GM08714 (cell line): ENCODE measurements around the gene IRF5.
"Not testable (repeated sequence)": the region's sequence is repeated elsewhere in the genome, so short reads cannot be mapped to it uniquely, and the experiment has no call there.

Source experiments
- H3K4me3 ChIP-seq: fragments of 200-500 bp; sonication (Bioruptor generic); 2 replicates; pipeline ENCODE4 v1.5.1; 2014; ENCODE audit warnings: mild to moderate bottlenecking, low read length, inconsistent platforms
- ZNF274 ChIP-seq: IDR thresholded peaks from 2 replicates; pipeline ENCODE4 v1.6.1; 2012; ENCODE audit warnings: mild to moderate bottlenecking, low read depth, low read length

IRF5 gene

DNA sequence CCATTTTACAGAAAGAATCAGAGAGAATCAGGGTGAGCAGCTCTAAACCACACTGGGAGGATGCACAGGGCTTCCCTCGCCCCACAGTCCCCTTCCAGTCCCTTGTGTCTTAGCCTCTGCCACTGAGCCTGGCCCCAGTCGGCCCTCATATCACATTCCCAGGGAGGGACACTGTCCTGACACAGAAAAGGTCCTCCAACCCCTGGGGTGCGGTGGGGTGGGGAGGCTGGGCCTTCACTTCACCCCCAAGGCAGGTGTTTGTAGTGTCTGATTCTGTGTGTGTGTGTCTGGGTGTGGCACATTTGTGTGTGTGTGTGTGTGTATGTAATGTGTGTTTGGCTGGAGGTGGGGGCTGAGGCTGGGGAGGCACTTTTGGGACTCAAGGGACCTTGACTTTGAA, 25.4 kb upstream of the IRF5 start:
- TF ChIP-seq ZNF274: no peak
- no peak overlapping the region for H3K4me3 ChIP-seq

DNA sequence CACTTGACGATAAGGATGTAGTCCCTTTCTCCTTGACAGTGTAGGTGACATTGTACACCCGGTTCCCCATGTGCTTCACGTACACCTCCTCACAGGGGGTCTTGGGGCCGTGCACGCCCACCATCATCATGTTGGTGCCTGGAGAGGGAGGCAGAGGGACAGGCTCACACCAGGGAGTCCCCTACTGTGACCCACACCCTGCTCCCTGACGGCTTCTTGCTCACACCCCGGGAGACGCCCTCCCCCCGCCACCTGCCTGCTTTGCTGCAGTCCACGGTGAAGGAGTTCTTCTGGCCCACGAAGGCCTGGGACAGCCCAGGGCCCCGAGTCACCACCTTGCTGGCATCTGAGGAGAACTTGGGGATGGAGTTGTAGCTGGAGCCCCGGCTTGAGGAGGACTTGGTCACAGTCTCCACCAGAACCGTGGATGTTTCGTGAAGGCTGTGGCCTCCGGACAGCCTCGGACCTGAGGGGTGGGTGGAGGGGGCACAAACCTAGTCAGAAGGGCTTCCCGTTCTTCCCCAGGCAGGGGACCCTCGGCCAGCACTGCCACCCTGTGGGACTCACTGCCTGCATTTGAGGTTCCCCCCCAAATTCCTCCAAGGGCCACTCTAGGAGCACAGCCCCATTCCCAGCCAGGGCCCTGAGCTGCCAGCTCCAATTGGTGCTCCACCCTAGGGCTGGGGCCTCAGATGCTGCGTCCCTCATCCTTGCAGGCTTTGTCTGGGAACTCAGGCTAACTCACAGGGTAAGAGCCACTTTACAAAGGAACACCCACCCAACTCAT, 24.8 kb upstream of the IRF5 start:
- H3K4me3 ChIP-seq: not testable (repeated sequence)

GRCh38 chr7:128913870-128914565, 23.7 kb upstream of the IRF5 start:
- no peak for TF ChIP-seq ZNF274

DNA sequence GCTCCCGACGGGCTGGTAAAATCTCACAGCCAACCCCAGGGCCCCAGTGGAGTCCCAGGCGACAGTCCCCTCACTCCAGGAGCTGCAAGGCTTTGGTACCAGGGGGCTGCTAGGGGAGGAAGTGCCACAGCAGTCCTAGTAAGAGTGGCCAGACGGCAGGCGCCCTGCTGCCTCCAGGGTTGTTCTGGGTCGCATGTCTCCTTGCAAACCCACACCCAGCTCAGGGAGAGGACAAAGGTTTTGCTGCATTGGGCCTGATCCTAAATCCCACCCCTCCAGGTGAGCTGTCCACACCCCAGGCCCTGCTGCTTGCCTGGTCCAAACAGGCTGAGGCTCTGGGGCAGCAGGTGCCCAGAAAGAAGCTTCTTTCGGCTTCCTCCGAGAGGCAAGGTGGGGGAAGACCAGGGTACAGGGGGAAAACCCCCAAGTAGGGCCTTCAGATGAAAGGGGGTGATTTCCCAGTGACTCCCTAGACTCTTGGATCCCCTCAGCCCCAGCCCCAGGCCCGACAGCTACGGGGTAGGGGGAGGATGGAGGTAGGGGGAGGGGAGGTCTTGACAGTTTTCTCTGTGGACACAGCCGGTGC, 23.1 kb upstream of the IRF5 start:
- H3K4me3 ChIP-seq: no peak overlapping the region
- TF ChIP-seq ZNF274: no peak

More at GRCh38 chr7:128913870-128914565, 23.7 kb upstream of the IRF5 start:
- no peak overlapping the region for H3K4me3 ChIP-seq

GRCh38 chr7:128915271-128915819, 22.4 kb upstream of the IRF5 start:
- no peak for TF ChIP-seq ZNF274
- H3K4me3 ChIP-seq: peak overlapping the region; percentile 7; the same call in 1 of the 2 replicates

DNA sequence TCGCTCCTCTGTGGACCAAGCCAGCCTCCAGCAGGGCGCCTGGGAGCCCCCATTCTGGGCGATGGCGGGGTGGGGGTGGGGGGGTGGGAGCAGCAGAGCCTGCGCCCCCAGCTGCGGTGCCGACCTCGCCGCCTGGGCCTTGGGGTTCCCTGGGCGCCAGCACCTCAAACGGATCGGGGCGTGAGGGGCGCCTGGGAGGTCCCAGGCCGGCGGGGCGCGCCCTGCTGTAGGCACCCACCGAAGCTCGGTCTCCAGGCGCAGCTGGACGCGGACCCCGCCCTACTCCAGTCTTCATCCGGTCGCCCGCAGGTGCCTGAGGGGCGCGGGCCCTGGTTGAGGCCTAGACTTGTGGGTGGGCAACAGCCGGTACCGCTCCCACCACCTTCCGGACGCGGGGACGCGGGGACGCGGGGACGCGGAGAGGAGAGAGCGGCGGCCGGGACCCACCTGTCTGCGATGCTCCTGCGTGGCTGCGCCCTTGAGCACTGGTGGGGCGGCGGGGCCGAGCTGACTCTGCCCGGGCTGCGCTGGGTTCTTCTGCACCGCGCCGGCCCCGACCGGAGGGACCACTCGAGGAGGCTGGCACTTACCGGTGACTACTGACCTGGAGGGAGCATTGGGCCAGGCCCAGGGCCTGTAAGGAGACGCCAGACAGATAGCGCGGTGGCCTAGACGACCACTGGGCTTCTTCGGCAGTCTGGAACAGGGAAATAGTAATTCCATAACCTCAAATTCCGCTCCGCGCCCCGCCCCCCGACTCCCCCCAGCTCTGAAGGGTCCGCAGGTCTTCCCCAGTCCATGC, 21.7 kb upstream of the IRF5 start:
- H3K4me3 ChIP-seq: no peak overlapping the region
- TF ChIP-seq ZNF274: no peak

DNA sequence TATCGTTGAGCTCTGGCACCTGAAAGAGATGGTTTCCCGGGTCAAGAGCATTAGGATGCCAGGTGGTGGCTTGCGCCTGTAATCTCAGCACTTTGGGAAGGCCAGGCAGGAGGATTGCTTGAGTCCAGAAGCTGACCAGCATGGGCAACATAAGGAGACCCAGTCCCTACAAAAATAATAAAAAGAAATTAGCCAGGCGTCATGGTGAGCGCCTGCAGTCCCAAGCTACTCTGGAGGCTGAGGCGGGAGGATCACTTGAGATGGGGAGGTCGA, 21.1 kb upstream of the IRF5 start:
- no peak overlapping the region for H3K4me3 ChIP-seq
- no peak for TF ChIP-seq ZNF274

- H3K4me3 ChIP-seq: no peak overlapping the region
These were observed 20.6 kb upstream of the IRF5 start for GRCh38 chr7:128917122-128917521.

GRCh38 chr7:128918016-128918665, 19.6 kb upstream of the IRF5 start:
- no peak overlapping the region for H3K4me3 ChIP-seq
- no peak for TF ChIP-seq ZNF274

More at GRCh38 chr7:128917122-128917521, 20.6 kb upstream of the IRF5 start:
- TF ChIP-seq ZNF274: no peak

- no peak overlapping the region for H3K4me3 ChIP-seq
- no peak for TF ChIP-seq ZNF274
These were observed 18.5 kb upstream of the IRF5 start for GRCh38 chr7:128919241-128919640.

GRCh38 chr7:128919881-128920799, 17.6 kb upstream of the IRF5 start:
- no peak for TF ChIP-seq ZNF274
- no peak overlapping the region for H3K4me3 ChIP-seq

- TF ChIP-seq ZNF274: no peak
- H3K4me3 ChIP-seq: no peak overlapping the region
These were observed 16.7 kb upstream of the IRF5 start for GRCh38 chr7:128920913-128921582.
